H1 (cell line): ENCODE measurements around the gene KRTAP10-12. TPM values are rescaled to one million over a fixed set of nuclear protein-coding genes. Genes with fewer than 3 reads are reported as not detected.

ENCODE experiments used
- CTCF ChIA-PET: fragments of 300-600 bp; sonication (Branson Sonifier 250); formaldehyde crosslinking; loops from one replicate; lab custom pipeline; 2021; ENCODE audit not compliant: partially characterized antibody; lab: Charles Lee
- POLR2A ChIA-PET: fragments of 300-600 bp; sonication (Branson Sonifier 250); formaldehyde crosslinking; loops from one replicate; lab custom pipeline; 2021; ENCODE audit warnings: inconsistent platforms; ENCODE audit not compliant: partially characterized antibody; lab: Charles Lee
- DNase-seq, 2 experiments: peaks; one replicate each; pipeline versions ENCODE4 v3.0.0 to v3.0.0-alpha.2; 2010 to 2022; ENCODE audit warnings: low spot score in 2 of 2, low read depth in 1 of 2, mixed read lengths in 1 of 2
- FAIRE-seq: peaks from 2 replicates; lab custom pipeline; 2011; peaks lifted over from hg19 to GRCh38; lab: Jason Lieb, UNC
- H2AFZ ChIP-seq: 2 replicates; pipeline ENCODE4 v1.8.1; 2012; ENCODE audit warnings: low read length, inconsistent platforms
- H2AK5ac ChIP-seq: 2 replicates; pipeline ENCODE4 v1.6.1; 2013; ENCODE audit warnings: low read depth, low read length
- H2BK120ac ChIP-seq: replicated peaks from 2 replicates; pipeline ENCODE3; 2013; ENCODE audit warnings: low read depth, low read length, inconsistent platforms
- H2BK12ac ChIP-seq: 2 replicates; pipeline ENCODE4 v1.6.1; 2013; ENCODE audit warnings: low read depth, low read length
- H2BK15ac ChIP-seq: 2 replicates; pipeline ENCODE4 v1.6.1; 2013; ENCODE audit warnings: low read length
- H2BK20ac ChIP-seq: 2 replicates; pipeline ENCODE4 v1.6.1; 2013; ENCODE audit warnings: low read length
- H2BK5ac ChIP-seq: 2 replicates; pipeline ENCODE4 v1.6.1; 2013; ENCODE audit warnings: low read depth, low read length
- H3K14ac ChIP-seq: 2 replicates; pipeline ENCODE4 v1.6.1; 2013; ENCODE audit warnings: inconsistent platforms; ENCODE audit not compliant: insufficient read length
- H3K18ac ChIP-seq: 2 replicates; pipeline ENCODE4 v1.6.1; 2013; ENCODE audit warnings: low read length; ENCODE audit errors: extremely low read depth
- H3K23ac ChIP-seq: 2 replicates; pipeline ENCODE4 v1.6.1; 2013; ENCODE audit warnings: inconsistent platforms; ENCODE audit not compliant: insufficient read length
- H3K23me2 ChIP-seq: 2 replicates; pipeline ENCODE4 v1.6.1; 2013; ENCODE audit warnings: low read depth, low read length
- H3K27ac ChIP-seq: 2 replicates; pipeline ENCODE4 v1.6.1; 2011; ENCODE audit warnings: low read depth, low read length, inconsistent platforms
- H3K27me3 ChIP-seq, 4 experiments: replicated peaks in 1 of 4; 1 replicate in 1 of 4; 2 replicates in 3 of 4; pipeline versions ENCODE4 v1.6.1 to v1.8.1; 2011 to 2013; ENCODE audit warnings: low read length in 3 of 4, mild to moderate bottlenecking in 3 of 4, inconsistent platforms in 2 of 4, mixed read lengths in 2 of 4, moderate library complexity in 1 of 4; ENCODE audit not compliant: control insufficient read depth in 3 of 4, insufficient read depth in 3 of 4; ENCODE audit errors: extremely low read depth in 1 of 4
- H3K36me3 ChIP-seq, 4 experiments: 2 replicates each; pipeline versions ENCODE4 v1.6.1 to v1.8.1; 2011 to 2013; ENCODE audit warnings: mild to moderate bottlenecking in 4 of 4, low read length in 3 of 4, moderate library complexity in 2 of 4, control low read depth in 1 of 4, inconsistent platforms in 1 of 4; ENCODE audit not compliant: insufficient read depth in 4 of 4, control insufficient read depth in 2 of 4
- H3K4ac ChIP-seq: replicated peaks from 2 replicates; pipeline ENCODE3; 2013; ENCODE audit warnings: low read length, low read depth, mixed read lengths, inconsistent platforms; ENCODE audit not compliant: insufficient read length
- H3K4me1 ChIP-seq, 4 experiments: replicated peaks in 1 of 4; 1 replicate in 1 of 4; 2 replicates in 3 of 4; pipeline versions ENCODE4 v1.6.1 to v1.8.1; 2011 to 2013; ENCODE audit warnings: low read length in 3 of 4, inconsistent platforms in 2 of 4, mixed read lengths in 1 of 4; ENCODE audit not compliant: insufficient read depth in 4 of 4, control insufficient read depth in 3 of 4
- H3K4me2 ChIP-seq, 2 experiments: 2 replicates each; pipeline versions ENCODE4 v1.6.1 to v1.8.1; 2011 to 2013; ENCODE audit warnings: low read depth in 2 of 2, low read length in 2 of 2, control low read depth in 1 of 2, inconsistent platforms in 1 of 2, mild to moderate bottlenecking in 1 of 2; ENCODE audit not compliant: insufficient read depth in 1 of 2
- H3K4me3 ChIP-seq, 4 experiments: fragments of 200-600, 300-600 bp in 1 of 4; sonication (generic), shearing (Covaris generic), sonication (Bioruptor Twin) in 1 of 4; 2 replicates each; pipeline versions ENCODE4 v1.5.1 to v1.8.1; 2011 to 2016; ENCODE audit warnings: low read length in 4 of 4, low read depth in 3 of 4, control low read depth in 2 of 4, inconsistent platforms in 2 of 4, mild to moderate bottlenecking in 2 of 4, mixed read lengths in 1 of 4, moderate library complexity in 1 of 4; ENCODE audit not compliant: insufficient read depth in 2 of 4; ENCODE audit errors: extremely low read depth in 1 of 4
- H3K56ac ChIP-seq: replicated peaks from 2 replicates; pipeline ENCODE3; 2013; ENCODE audit warnings: low read depth, mild to moderate bottlenecking, mixed read lengths, low read length, inconsistent platforms; ENCODE audit not compliant: insufficient read length
- H3K79me1 ChIP-seq: 2 replicates; pipeline ENCODE4 v1.6.1; 2013; ENCODE audit warnings: low read depth, low read length, control low read depth
- H3K79me2 ChIP-seq, 2 experiments: 2 replicates each; pipeline versions ENCODE4 v1.6.1 to v1.8.1; 2012 to 2013; ENCODE audit warnings: low read length in 2 of 2, mild to moderate bottlenecking in 2 of 2, inconsistent platforms in 1 of 2; ENCODE audit not compliant: insufficient read depth in 2 of 2, control insufficient read depth in 1 of 2
- H3K9ac ChIP-seq, 4 experiments: replicated peaks in 1 of 4; 1 replicate in 1 of 4; 2 replicates in 3 of 4; pipeline versions ENCODE4 v1.6.1 to v1.8.1; 2011 to 2013; ENCODE audit warnings: low read depth in 3 of 4, low read length in 3 of 4, control low read depth in 2 of 4, mild to moderate bottlenecking in 2 of 4, moderate library complexity in 2 of 4, inconsistent platforms in 1 of 4; ENCODE audit errors: extremely low read depth in 1 of 4
- H3K9me3 ChIP-seq, 2 experiments: 2 replicates each; pipeline versions ENCODE4 v1.6.1 to v1.8.1; 2012 to 2013; ENCODE audit warnings: mild to moderate bottlenecking in 2 of 2, moderate library complexity in 2 of 2, control low read depth in 1 of 2, inconsistent platforms in 1 of 2, low read depth in 1 of 2, low read length in 1 of 2, mixed read lengths in 1 of 2; ENCODE audit not compliant: insufficient read depth in 2 of 2
- H4K20me1 ChIP-seq, 2 experiments: replicated peaks in 1 of 2; 2 replicates each; pipeline versions ENCODE3 to v1.8.1; 2011 to 2013; ENCODE audit warnings: inconsistent platforms in 2 of 2, low read length in 2 of 2, mild to moderate bottlenecking in 1 of 2; ENCODE audit not compliant: insufficient read depth in 2 of 2, control insufficient read depth in 1 of 2
- H4K5ac ChIP-seq: 2 replicates; pipeline ENCODE4 v1.6.1; 2013; ENCODE audit warnings: low read length, low read depth, mixed read lengths, inconsistent platforms; ENCODE audit not compliant: insufficient read length
- H4K8ac ChIP-seq: 2 replicates; pipeline ENCODE4 v1.8.0; 2013; ENCODE audit warnings: mild to moderate bottlenecking, moderate library complexity, low read length, inconsistent platforms; ENCODE audit not compliant: insufficient read depth; ENCODE audit errors: extremely low read depth
- H4K91ac ChIP-seq: replicated peaks from 2 replicates; pipeline ENCODE3; 2013; ENCODE audit warnings: low read length, mixed read lengths, inconsistent platforms; ENCODE audit not compliant: insufficient read length
- BRCA1 ChIP-seq: IDR thresholded peaks from 2 replicates; pipeline ENCODE4 v1.6.1; 2012; ENCODE audit warnings: low read depth, low read length, improper control_type of control experiment
- CHD2 ChIP-seq: IDR thresholded peaks from 2 replicates; pipeline ENCODE4 v1.6.1; 2012; ENCODE audit warnings: low read length, improper control_type of control experiment
- EGR1 ChIP-seq: IDR thresholded peaks from 2 replicates; pipeline ENCODE4 v1.6.1; 2011; ENCODE audit warnings: low read depth, low read length, borderline replicate concordance
- POLR2A ChIP-seq, 2 experiments: IDR thresholded peaks; 1 replicate in 1 of 2; 2 replicates in 1 of 2; pipeline ENCODE4 v1.6.1; 2011; ENCODE audit warnings: low read depth in 2 of 2, low read length in 2 of 2, mild to moderate bottlenecking in 2 of 2; ENCODE audit errors: control extremely low read depth in 1 of 2
- POLR2AphosphoS5 ChIP-seq: IDR thresholded peaks from 2 replicates; pipeline ENCODE4 v1.6.1; 2011; ENCODE audit warnings: low read depth, low read length
- POU5F1 ChIP-seq: IDR thresholded peaks from 2 replicates; pipeline ENCODE4 v1.6.1; 2011; ENCODE audit warnings: low read depth, mild to moderate bottlenecking, low read length, moderate library complexity
- RXRA ChIP-seq: IDR thresholded peaks from 2 replicates; pipeline ENCODE4 v1.6.1; 2011; ENCODE audit warnings: low read depth, mild to moderate bottlenecking, low read length, moderate library complexity; ENCODE audit not compliant: insufficient read depth
- SUZ12 ChIP-seq: fragments of 200-600 bp; sonication (generic); IDR thresholded peaks from 2 replicates; pipeline ENCODE4 v1.6.1; 2012; ENCODE audit warnings: mild to moderate bottlenecking, inconsistent platforms, low read length, moderate library complexity, mixed read lengths
- WGBS, 2 experiments: shearing (Covaris generic) in 1 of 2; methylation state at CpG; one replicate each; pipeline versions ENCODE4 v1.1.6 to v1.1.7; 2013 to 2015; ENCODE audit warnings: low lambda C conversion rate in 2 of 2, mixed read lengths in 2 of 2, inconsistent platforms in 1 of 2, low coverage in 1 of 2, missing lambda C conversion rate in 1 of 2; ENCODE audit not compliant: insufficient replicate concordance in 2 of 2, insufficient coverage in 1 of 2, insufficient read length in 1 of 2; ENCODE audit errors: extremely low coverage in 1 of 2, missing lambda C conversion rate in 1 of 2; 5-methylcytosine and 5-hydroxymethylcytosine counted together
- polyA plus RNA-seq, 7 experiments: library from polyadenylated mRNA; depleted of rRNA in 3 of 7; stranded (reverse) in 5 of 7; unstranded in 2 of 7; fragments of >200 nt in 5 of 7; fragments of 200-250 nt in 2 of 7; gene quantifications; 1 replicate in 5 of 7; 2 replicates in 1 of 7; 4 replicates in 1 of 7; pipeline versions ENCODE4 v1.2.1 to v1.2.3, GENCODE V29; 2011 to 2013; ENCODE audit warnings: missing spikeins in 2 of 7, mixed read lengths in 2 of 7
- total RNA-seq: library from RNA; stranded (reverse); fragmentation: NEBNext Ultra II Directional; extraction: Animal tissue kit (Norgen Biotek cat#: 25700); gene quantifications from 2 replicates; pipeline ENCODE4 v1.2.1, GENCODE V29; 2021
- TF ChIP-seq, protein P1 (sequence below): IDR thresholded peaks from 2 replicates; pipeline ENCODE4 v1.6.1; 2012; ENCODE audit warnings: low read length, inconsistent platforms

KRTAP10-12 gene
- total and polyA plus RNA-seq, 2 of the 8 experiments (the other 6 are each of a cell fraction or from before 2014, with no cell fraction given) = not detected

DNA sequence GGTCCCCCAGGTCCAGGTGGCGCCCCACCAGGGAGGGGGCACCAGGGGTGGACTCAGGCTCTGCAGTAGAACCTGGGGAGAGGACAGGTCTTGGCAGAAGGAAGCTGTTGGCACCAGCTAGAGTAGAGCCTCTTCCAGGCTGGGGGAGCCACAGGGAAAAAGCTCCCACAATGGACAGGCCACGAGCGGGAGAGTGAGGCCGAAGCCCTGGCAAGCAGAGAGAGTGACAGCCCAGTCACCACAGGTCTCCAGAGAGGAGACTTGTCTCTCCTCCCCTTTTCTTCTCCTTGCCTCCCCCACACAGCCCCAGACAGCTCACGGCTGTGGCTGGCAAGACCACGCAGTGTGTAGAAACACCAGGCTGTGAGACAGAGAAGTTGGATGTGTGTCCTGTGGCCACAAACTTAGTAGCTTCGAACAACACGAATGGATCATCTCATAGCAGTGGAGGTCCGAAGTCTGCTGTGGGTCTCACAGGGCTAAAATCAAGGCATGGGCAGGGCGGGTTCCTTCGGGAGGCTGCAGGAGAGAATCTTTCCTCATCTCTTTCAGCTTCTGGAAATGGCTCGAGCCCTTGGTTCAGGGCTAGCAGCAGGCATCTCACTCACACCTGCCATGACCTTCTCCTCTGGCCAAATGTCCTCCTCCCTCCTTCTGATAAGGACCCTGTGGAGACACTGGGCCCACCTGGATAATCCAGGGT lies 45.8 kb upstream of the KRTAP10-12 start:
- H2BK5ac ChIP-seq = no peak overlapping the region
- H3K4me3 ChIP-seq = no peak overlapping the region
- 82% methylated on average over 12 of the region's 12 CpGs; no CpG with 5 or more reads in 1 of the 2 experiments for WGBS, 2 experiments
- H4K91ac ChIP-seq = peak overlapping the region; percentile 39
- H3K23me2 ChIP-seq = no peaks in the 10 kb centered on the region
- no peaks in the 10 kb centered on the region for H3K79me2 ChIP-seq
- no peak overlapping the region for H3K9ac ChIP-seq
- no peak overlapping the region for H3K18ac ChIP-seq
- no peak overlapping the region for H2BK12ac ChIP-seq
- CTCF ChIA-PET = interaction anchor here (0.6 to 1.6 kb wide), 5 partner anchors 13 to 359 kb away, joined by 3 to 4 read pairs (median 3); no protein-coding TSS in a partner anchor
- POLR2A ChIA-PET = no interaction called here
- no peak overlapping the region for H3K4me2 ChIP-seq
- H3K14ac ChIP-seq = no peak overlapping the region
- H3K79me1 ChIP-seq = no peaks in the 10 kb centered on the region; the same call in 1 of the 2 replicates
- DNase-seq = no peak
- no peak overlapping the region for H2BK15ac ChIP-seq
- H3K23ac ChIP-seq = no peak overlapping the region
- no peak overlapping the region for H4K5ac ChIP-seq
- H3K9me3 ChIP-seq = no peaks in the 10 kb centered on the region; a peak in 1 of 4 replicates
- no peak overlapping the region for H2AK5ac ChIP-seq
- no peak overlapping the region for H3K56ac ChIP-seq
- peaks cover 0 to 2% (median 0%) of the 10 kb centered on the region in 4 experiments; a peak in 1 of 7 replicates for H3K27me3 ChIP-seq
- H2AFZ ChIP-seq = no peak overlapping the region
- no peak overlapping the region for H3K27ac ChIP-seq
- TF ChIP-seq, protein P1, sequence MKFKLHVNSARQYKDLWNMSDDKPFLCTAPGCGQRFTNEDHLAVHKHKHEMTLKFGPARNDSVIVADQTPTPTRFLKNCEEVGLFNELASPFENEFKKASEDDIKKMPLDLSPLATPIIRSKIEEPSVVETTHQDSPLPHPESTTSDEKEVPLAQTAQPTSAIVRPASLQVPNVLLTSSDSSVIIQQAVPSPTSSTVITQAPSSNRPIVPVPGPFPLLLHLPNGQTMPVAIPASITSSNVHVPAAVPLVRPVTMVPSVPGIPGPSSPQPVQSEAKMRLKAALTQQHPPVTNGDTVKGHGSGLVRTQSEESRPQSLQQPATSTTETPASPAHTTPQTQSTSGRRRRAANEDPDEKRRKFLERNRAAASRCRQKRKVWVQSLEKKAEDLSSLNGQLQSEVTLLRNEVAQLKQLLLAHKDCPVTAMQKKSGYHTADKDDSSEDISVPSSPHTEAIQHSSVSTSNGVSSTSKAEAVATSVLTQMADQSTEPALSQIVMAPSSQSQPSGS = no peak
- TF ChIP-seq BRCA1 (no peak), SUZ12 (no peak), CHD2 (no peak), POLR2AphosphoS5 (no peak), POLR2A (IDR thresholded peaks at IDR 0.05; ENCODE audit: control extremely low read depth in 1 of 2, low read depth in 2 of 2, low read length in 2 of 2) (no peak), EGR1 (no peak), RXRA (no peak), POU5F1 (no peak)
- TF ChIP-seq, all 59 proteins: peak for 0
- Histone ChIP-seq H3K4me1 (peaks cover 0 to 14% (median 4%) of the 10 kb centered on the region in 4 experiments; a peak in 3 of 7 replicates), H3K4ac (no peak overlapping the region), H2BK20ac (no peak overlapping the region), H2BK120ac (no peak overlapping the region), H4K8ac (no peak overlapping the region), H3K36me3 (no peaks in the 10 kb centered on the region), H4K20me1 (no peaks in the 10 kb centered on the region)
- no peak for FAIRE-seq
